ENCODE measurements around the gene ACSF3.

The ACSF3 gene

DNA sequence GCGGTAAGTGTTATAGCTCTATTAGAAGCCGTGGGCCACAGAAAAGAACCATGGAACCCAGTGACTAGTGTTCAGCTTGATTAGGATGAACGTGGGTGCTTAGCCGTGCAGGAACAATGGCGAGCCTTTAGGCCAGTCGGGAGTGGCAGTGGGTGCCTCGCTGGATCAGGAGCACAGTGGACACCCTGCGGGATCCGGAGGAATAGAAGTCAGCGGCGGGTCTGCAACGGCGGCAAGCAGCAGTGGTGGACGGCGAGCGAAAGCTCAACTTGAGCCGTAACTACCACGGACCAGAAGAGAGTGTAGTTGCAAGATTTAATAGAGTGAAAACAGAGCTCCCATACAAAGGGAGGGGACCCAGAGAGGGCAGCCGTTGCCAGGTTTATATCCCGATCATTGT is 40.6 kb downstream of the ACSF3 start:
- FAIRE-seq: no peak

DNA sequence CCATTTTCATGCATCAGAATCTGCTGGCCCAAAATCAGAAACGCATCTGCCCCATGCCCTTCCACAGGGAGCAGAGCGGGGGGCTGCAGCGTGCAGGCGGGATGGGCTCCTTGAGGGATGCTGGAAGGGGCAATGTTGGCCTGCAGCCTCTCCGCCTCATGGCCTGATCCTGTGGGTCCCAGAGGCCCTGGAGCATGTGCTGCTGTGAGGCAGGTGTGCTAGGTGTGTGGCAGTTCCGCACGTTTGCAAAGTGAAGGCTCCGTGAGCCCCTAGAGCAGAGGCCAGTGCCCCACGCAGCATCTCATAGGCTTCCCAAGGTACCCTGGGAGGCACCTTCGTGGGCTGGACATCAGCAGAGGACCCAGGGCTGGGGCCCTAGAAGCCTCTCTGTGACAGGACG is 41.5 kb downstream of the ACSF3 start:
- FAIRE-seq: no peak

- FAIRE-seq: no peak
These were observed 42.5 kb downstream of the ACSF3 start for GRCh38 chr16:89135971-89136765.

GRCh38 chr16:89136931-89137330 is 43.3 kb downstream of the ACSF3 start:
- FAIRE-seq: no peak

DNA sequence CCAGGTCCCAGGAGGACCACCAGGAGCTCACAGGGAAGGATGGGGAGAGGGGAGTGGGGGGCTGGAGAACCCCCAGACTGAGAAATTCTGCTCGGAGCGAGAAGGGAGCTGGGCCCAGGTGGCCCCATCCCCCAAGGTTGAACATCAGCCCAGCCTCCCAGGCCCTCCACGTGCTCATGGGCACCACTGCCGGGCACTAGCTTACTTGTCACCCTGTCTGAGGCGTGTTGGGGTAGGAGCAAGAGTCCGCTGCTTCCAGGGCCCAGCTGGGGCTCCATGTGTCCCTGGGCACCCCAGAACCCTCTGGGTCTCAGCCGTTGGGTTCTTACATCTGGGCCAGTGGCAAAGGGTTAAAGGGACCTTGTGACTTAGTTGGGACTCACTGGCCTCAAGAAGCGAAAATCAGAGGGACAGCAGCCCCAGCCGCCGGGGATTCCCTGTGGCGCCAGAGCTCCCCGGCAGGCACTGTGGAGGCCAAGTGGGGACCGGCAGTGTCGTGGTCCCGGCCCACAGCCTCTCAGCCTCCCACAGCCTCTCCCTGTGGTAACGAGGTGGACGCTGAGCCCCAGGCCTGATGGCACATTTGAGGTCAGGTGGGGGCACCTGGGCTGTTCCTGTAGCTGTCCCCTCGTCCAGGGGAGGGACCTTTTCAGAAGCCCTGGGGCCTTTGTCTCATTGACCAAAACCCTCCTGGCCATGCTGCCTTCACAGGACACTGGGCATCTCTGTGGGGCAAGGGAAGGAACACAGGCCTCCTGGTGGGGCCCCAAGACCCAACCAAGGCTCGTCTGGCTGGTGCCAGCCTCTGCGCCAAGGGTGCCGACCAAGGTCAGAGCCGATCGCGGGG is 44.2 kb downstream of the ACSF3 start:
- no peak for FAIRE-seq

GRCh38 chr16:89138513-89138795 is 44.8 kb downstream of the ACSF3 start:
- no peak for FAIRE-seq

DNA sequence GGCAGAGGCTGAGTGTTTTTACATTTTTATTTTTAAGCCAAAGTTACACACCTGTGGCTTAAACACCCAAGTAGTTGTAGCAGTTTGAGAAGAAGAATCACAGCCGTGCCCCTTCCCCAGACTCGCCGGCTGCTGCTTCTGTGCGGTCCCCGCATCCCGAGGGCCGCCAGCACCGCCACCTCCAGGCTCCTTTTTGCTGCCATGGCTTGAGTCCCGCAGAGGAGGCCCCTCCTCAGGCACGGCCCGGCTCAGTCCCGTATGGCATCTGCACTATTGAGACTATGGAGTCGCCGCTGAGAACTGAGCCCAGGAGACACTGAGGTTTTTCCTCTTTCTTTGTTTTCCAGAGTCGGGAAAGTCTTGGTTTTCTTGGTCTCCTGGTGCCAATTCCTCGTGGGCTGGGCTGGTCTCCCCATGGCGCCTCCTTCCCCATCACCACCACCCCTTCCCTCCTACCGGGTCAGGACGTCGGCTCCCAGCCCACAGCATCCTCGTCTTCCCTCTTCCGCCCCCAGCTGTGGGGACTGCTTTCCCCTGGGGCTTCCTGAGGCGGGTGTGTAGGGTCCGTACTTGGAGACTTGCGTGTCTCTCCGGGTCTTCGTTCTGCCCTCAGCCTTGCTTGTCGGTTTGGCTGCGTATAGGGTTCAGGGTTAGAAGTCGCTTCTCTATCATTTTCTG is 45.3 kb downstream of the ACSF3 start:
- FAIRE-seq: no peak

- FAIRE-seq: no peak
These were observed 46.3 kb downstream of the ACSF3 start for GRCh38 chr16:89139907-89140361.

DNA sequence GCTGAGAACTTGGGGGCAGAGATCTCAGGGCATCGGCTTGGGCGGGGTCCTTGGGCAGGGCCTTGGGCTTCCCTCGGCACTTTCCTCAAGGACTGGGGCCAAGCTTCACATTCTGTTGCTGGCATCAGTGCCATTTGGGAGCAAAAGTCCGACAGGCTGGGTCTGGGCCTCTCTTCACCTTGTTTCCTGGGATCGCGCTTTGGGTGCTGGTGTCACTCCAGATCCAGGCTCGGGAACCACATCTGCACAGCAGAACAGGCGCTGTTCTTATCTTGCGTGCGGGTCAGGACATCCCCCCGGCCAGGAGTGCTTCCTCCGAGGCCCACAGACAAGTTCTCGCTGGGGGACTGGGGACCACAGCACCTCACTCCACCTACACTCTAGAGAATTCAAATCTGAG is 46.7 kb downstream of the ACSF3 start:
- no peak for FAIRE-seq

GRCh38 chr16:89140981-89141883 is 47.6 kb downstream of the ACSF3 start:
- no peak for FAIRE-seq

- FAIRE-seq: no peak
These were observed 48.2 kb downstream of the ACSF3 start for GRCh38 chr16:89141884-89142267.

DNA sequence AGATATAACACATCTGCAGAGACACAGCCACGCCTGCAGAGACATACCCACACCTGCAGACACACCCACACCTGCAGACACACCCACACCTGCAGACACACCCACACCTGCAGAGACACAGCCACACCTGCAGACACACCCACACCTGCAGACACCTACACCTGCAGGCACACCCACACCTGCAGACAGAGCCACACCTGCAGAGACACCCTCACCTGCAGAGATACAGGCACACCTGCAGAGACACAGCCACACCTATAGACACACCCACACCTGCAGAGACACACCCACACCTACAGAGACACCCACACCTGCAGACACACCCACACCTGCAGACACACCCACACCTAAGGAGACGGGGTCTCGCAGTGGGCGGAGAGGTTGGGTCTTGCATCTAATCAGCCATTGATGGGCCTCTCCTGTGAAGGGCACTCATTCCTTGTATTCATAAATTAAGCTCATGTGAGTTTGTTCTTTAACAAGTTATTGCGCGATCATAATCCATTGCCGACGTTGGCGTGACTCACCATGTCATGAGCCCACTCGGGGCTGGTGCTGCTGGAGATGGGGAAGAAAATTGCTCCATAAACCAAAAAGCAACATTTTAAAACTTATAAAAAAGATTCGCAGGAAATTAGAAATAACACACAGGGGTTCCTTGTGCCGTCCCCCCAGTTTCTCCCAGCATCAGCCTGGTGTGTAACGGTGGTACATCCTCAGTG is 49.0 kb downstream of the ACSF3 start:
- FAIRE-seq: no peak

DNA sequence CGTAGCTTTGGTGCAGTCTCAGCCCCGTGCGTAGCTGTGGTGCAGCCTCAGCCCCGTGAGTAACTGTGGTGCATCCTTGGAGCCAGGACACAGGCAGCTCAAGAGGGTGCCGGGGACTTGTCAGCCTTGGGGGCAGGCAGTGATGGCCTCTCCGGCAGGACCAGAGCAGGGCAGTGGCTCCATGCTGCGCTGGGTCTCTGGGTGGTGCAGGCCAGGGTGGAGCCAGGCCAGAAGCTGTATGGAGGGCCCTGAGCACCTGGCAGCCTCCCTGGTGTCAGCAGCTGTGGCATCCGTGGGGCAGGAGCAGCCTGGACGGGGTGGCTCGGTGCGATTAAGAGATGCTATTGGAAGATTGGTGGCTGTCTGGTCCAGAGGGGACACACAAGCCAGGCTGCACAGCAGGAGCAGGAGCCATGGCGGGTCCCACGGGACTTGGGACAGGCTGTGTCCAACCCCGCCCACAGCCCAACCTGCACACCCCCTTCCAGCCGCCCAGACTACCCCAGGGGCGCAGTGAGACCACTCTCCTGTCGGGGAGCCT is 49.6 kb downstream of the ACSF3 start:
- FAIRE-seq: no peak

DNA sequence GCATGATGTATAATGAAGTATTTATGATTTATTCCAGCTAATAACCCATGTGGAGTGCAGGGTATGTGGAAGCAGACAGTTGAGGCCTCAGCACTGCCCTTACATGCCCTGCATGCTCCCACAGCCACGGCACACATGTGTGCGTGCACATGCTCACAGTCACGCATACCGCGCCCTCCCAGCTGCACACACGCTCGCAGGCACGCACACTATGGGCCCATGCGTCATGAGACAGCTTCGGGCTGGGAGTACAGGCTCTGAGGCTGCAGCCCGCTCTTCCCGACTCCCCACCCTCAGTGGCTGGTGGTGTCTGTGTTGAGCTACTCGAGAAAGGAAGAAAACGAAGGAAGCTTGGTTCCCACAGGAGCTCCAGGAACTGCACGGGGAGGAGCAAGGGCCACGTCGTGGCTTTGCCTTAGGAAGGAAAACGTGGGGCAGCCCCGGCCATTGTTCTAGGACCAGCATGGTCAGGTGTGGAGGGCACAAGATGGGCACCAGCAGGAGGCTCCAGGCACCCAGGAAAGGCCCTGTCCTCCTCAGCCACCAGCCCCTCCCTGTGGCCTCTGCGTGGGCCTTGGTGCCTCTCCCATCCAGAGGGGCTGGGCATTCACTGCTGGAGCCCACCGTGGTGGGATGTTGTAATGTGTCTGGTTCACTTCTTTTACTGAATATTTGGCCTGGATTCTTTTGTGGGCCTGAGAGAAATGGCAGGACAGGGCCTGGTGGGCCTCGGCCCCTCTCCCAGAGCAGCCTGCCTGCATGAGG is 50.4 kb downstream of the ACSF3 start:
- FAIRE-seq: no peak

DNA sequence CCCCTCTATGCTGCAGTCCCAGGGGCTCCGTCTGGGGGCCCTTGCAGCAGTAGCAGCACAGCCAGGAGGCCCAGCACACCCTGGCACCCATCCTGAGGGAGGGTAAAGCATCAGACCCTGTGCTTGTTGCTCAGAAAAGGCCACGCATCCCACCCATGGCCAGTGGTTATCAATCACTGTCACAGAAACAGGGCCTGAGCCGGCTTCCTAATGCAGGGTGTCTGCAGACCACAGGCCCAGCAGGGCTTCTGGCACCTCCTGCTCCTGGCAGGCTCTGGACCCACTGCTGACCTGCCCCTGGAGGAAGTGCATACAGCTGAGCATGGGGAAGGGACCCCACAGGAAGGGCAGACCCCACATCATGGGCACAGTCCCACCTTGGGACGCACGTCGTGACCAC is 51.0 kb downstream of the ACSF3 start:
- no peak for FAIRE-seq

DNA sequence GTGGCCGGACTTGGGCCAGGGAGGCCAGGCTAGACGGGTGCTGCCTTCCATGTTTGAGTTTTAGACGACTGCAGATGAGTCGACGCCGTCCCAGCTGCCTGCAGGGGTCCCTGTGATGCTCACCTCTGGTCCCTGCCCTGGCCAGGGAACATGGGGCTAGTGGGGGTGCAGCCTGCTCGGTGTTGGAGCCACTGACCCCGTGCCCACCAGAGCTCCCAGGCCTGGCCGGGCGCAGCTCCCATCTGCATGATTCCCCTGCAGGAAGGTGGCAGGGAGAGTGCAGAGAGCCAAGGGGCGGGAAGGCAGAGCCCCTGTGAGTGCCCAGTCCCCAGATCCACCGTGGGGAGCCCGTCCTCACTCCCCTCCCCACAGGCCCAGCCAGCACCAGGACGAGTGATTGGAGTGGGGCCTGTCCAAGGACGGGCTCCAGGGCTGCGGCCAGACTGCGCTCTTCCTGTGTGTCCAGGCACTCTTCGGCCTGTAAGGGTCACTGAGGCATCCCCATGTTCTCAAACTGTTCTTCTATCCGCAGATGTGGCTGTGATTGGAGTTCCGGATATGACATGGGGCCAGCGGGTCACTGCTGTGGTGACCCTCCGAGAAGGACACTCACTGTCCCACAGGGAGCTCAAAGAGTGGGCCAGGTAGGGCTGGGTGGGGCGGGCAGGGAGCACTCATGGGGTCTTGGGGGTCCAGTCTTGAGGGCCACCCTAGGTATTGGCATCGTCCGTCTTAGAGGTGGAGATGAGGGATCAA is 51.9 kb downstream of the ACSF3 start:
- no peak for FAIRE-seq

DNA sequence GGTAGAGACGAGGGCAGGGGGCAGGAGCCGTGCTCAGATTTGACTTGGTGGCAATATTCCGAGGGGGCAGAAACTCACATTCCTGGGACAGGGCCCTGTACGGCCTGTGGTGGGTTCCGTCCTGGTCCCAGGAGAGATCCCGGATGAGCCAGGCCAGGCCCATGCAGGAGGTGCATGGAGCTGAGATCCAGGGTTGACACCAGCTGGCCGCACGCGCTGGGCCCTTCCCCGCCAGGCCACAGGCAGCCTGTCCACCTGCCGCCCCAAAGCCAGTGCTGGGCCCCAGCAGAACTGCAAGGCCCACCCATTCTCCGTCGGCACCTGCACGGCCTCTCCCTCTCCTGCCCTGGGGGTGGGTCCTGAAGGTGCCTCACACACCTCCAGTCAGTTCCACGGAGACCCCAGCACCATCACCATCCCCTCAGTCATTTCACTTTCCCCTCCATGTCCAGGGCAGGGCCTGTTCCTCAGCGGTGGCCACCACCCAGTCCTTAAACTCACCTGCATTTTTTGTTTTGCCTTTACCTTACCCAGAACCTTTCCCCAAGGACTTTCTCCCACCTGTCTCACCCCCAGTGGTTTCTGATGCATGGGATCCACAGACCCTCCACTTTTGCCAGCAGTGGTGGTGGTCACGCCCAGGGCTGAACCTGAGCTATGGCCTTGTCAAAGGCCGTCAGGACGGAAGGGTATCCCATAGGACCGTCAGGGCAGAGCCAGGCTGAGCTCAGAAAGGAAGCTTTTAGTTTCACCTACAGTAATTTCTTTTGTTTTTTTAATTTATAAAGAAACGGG is 52.8 kb downstream of the ACSF3 start:
- no peak for FAIRE-seq

GRCh38 chr16:89147085-89147817 is 53.6 kb downstream of the ACSF3 start:
- no peak for FAIRE-seq

DNA sequence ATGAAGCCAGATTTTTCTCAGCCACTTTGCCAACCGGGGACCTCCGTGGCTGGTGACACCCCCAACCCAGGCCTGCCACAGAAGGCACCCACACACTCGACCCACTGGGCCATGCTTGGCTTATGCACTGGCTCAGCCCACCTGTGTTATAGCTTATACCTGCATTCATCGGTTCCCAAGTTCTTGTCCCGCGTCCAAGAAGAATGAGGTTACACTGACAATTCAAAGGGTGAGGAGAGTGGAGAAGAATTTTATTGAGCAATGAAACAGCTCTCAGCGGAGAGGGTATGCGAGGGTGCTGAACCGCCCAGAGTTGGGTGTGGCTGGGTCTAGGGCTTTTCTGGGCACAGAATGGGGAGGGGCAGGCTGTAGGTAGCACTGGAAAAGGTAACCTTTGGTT is 55.7 kb downstream of the ACSF3 start:
- no peak for FAIRE-seq

Measured in TTC549 (cell line).